AG04450 (cell line): Measurements from ENCODE around the gene COL7A1. TPM values are rescaled to one million over a fixed set of nuclear protein-coding genes. Genes with fewer than 3 reads are reported as not detected.

Source experiments
- CTCF ChIA-PET: fragments of 300-600, 350-600 bp; formaldehyde crosslinking; extraction: SDS; loops from one replicate; lab custom pipeline; 2022; ENCODE audit warnings: antibody characterized with exemption, inconsistent platforms; lab: Charles Lee
- POLR2A ChIA-PET: fragments of 350-600 bp; formaldehyde crosslinking; extraction: SDS; loops from one replicate; lab custom pipeline; 2021; ENCODE audit warnings: antibody characterized with exemption, inconsistent platforms; lab: Yijun Ruan, JAX
- DNase-seq: peaks from one replicate; pipeline ENCODE4 v3.0.0-alpha.2; 2011; ENCODE audit warnings: low read depth, low spot score
- H3K27ac ChIP-seq: one replicate; pipeline ENCODE4 v1.5.1; 2012; ENCODE audit warnings: low read depth, low read length, control low read depth
- H3K27me3 ChIP-seq: one replicate; pipeline ENCODE4 v1.6.0; 2012; ENCODE audit warnings: low read length; ENCODE audit not compliant: control insufficient read depth, insufficient read depth
- H3K4me3 ChIP-seq: 2 replicates; pipeline ENCODE4 v1.5.1; 2011; ENCODE audit warnings: mild to moderate bottlenecking, low read depth, low read length, control low read depth
- H3K9me3 ChIP-seq: 2 replicates; pipeline ENCODE4 v1.5.1; 2012; ENCODE audit warnings: low read length; ENCODE audit not compliant: control insufficient read depth, insufficient read depth
- polyA plus RNA-seq: library from polyadenylated mRNA; depleted of rRNA; stranded (reverse); fragments of >200 nt; gene quantifications from 2 replicates; pipeline ENCODE4 v1.2.3, GENCODE V29; 2011
- TF ChIP-seq, protein P1 (sequence below): IDR thresholded peaks from 2 replicates; pipeline ENCODE4 v1.5.1; 2011; ENCODE audit warnings: low read depth, low read length, control low read depth, inconsistent platforms

COL7A1 gene
- polyA plus RNA-seq, 1 experiment: 19.8 TPM

DNA sequence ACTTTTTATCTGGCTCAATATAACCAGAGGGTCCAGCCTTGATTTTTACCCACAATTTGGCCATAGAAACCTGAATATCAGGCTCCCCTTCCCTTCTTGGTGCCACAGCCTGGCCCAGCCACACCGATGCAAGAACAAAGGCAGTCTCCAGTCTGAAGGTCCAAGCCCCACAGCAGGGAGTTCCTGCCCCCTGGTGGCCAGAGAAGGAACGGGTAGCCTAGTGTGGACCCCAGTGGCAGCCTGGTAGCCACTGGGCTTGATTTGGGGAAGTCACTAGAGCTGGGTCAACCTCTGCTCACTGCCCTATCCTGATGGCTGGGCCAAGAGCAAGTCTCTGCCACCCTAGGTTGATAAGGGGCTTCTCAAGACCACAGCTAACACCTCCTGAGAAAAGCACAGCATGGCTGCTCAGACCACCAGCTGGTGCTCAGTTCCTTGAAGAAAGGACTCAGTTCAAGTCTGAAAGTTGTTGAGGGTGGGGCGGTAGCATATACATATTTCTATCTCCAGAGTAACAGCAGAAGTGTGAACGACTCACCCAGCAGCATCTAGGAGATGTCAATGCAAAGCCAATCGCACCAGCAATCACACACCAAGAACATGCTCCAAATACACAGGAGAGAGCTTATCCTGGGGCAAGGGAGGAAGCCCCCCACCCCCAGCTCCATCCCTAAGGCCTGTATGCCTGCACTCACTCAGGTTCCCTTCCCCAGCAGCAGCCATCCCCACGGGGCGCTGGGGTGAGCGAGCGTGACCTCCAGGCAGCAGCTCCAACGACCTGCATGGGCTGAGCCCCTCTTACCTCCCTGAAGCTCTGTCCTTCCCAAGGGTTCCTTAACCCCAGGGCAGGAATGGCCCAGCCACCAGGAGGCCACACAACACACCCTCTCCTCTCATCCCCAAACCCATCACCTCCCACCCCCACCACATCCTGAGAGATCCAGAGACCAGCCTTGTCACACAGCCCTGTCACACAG lies 46.1 kb downstream of the COL7A1 start:
- Histone ChIP-seq H3K4me3 (no peak overlapping the region), H3K27ac (no peak overlapping the region), H3K9me3 (no peaks in the 10 kb centered on the region), H3K27me3 (no peaks in the 10 kb centered on the region)
- TF ChIP-seq, protein P1, sequence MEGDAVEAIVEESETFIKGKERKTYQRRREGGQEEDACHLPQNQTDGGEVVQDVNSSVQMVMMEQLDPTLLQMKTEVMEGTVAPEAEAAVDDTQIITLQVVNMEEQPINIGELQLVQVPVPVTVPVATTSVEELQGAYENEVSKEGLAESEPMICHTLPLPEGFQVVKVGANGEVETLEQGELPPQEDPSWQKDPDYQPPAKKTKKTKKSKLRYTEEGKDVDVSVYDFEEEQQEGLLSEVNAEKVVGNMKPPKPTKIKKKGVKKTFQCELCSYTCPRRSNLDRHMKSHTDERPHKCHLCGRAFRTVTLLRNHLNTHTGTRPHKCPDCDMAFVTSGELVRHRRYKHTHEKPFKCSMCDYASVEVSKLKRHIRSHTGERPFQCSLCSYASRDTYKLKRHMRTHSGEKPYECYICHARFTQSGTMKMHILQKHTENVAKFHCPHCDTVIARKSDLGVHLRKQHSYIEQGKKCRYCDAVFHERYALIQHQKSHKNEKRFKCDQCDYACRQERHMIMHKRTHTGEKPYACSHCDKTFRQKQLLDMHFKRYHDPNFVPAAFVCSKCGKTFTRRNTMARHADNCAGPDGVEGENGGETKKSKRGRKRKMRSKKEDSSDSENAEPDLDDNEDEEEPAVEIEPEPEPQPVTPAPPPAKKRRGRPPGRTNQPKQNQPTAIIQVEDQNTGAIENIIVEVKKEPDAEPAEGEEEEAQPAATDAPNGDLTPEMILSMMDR: peak; percentile 97
- ChIA-PET POLR2A (interaction anchor here (1.0 to 1.4 kb wide), 3 partner anchors 11 to 83 kb away, joined by 3 to 6 read pairs (median 3); a partner anchor contains a TSS), CTCF (interaction anchor here (0.5 to 2.9 kb wide), 23 partner anchors 9 to 354 kb away, joined by 3 to 20 read pairs (median 4); partner anchors contain the start of genes CCDC51 and TMA7)
- no peak for DNase-seq

DNA sequence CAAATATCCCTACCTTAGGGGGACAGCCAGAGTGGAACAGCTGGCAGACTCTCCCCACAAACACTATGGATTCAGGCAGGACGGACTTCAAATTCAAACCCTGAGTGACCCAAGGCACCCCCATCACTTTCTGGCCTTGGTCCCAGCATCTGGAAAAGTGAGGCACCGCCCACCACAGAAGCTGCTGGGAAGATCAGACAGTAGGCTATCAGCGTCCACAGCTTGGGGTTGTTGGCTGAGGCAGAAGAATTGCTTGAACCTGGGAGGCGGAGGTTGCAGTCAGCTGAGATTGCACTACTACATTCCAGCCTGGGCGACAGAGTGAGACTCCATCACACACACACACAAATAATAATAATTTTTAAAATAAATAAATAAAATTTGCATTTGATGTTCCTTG lies 47.0 kb downstream of the COL7A1 start:
- DNase-seq: no peak
- H3K4me3 ChIP-seq: no peak overlapping the region
- H3K27ac ChIP-seq: no peak overlapping the region
- POLR2A ChIA-PET: no interaction called here
- CTCF ChIA-PET: interaction anchor here (0.9 to 2.9 kb wide), 6 partner anchors 10 to 112 kb away, joined by 3 to 20 read pairs (median 10); partner anchors contain the start of genes CCDC51 and TMA7
- no peaks in the 10 kb centered on the region for H3K27me3 ChIP-seq
- TF ChIP-seq, protein P1: no peak
- H3K9me3 ChIP-seq: no peaks in the 10 kb centered on the region

DNA sequence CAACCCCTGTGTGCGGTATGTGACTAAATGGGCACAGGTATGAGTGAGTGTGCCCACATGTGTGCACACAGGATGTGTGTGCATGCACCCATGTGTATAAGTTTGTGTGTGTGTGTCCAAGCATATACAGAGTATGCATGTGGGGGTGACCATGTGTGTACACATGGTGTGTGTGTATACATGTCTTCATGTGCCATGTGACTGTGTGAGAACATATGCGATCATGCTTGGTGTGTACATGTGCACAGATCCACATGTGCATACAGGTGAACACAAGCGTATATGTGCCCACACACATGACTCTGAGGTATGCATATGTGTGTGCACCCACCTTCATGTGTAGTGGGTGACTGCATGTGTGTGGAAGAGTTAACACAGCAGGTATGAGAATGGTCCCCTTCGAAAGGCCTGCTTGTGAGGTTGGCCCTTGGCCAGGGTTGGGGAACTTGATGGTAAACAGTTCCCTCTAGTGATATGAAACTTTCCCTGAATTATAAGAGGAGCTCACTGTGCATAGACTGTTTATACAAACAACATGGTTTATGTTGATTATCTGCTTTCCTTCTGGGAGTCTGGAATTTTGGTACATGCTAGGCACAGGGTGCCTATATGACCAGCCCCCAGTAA lies 48.8 kb downstream of the COL7A1 start:
- Histone ChIP-seq H3K27me3 (no peaks in the 10 kb centered on the region), H3K4me3 (no peak overlapping the region), H3K27ac (no peak overlapping the region), H3K9me3 (no peaks in the 10 kb centered on the region)
- ChIA-PET CTCF (interaction anchor here (0.6 to 0.8 kb wide), 2 partner anchors 110 to 272 kb away, joined by 3 to 4 read pairs; no protein-coding TSS in a partner anchor), POLR2A (no interaction called here)
- TF ChIP-seq, protein P1: no peak
- no peak for DNase-seq

DNA sequence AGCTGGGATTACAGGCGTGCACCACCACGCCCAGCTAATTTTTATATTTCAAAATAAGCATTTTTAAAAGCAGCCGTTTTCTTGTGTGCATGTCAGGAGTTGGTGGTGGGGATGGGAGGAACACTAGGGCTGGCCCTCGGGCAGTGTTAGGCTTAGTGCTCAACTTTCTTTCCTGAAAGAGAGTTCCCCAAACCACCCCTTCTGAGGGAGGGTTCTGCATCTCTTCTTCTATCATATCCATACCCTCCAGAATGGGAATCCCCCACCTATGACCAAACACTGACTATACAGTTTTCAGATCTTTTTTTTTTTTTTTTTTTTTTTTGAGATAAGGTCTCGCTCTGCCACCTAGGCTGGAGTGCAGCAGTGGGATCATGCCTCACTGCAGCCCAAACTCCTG lies 51.0 kb downstream of the COL7A1 start:
- TF ChIP-seq, protein P1: no peak

More for the DNA sequence above, 51.0 kb downstream of the COL7A1 start:
- H3K9me3 ChIP-seq: no peaks in the 10 kb centered on the region
- POLR2A ChIA-PET: no interaction called here
- CTCF ChIA-PET: interaction anchor here (0.6 to 1.5 kb wide), 2 partner anchors 34 to 78 kb away, joined by 3 read pairs; a partner anchor contains a TSS
- no peaks in the 10 kb centered on the region for H3K27me3 ChIP-seq
- no peak overlapping the region for H3K4me3 ChIP-seq
- no peak overlapping the region for H3K27ac ChIP-seq
- no peak for DNase-seq
